CD4-positive, alpha-beta T cell (primary cell): Measurements from ENCODE around the gene IL11. TPM values are rescaled to one million over a fixed set of nuclear protein-coding genes. Genes with fewer than 3 reads are reported as not detected.
A peak's percentile ranks its signal among the peaks of the same experiment; 100 is the strongest.
"Not testable (repeated sequence)": the region's sequence is repeated elsewhere in the genome, so short reads cannot be mapped to it uniquely, and the experiment has no call there.

ENCODE experiments used
- ATAC-seq: fragments of 200-7000 bp; cut with Tn5 transposase; one replicate; pipeline ENCODE4 v1.10.0; 2022; ENCODE audit warnings: mild to moderate bottlenecking; ENCODE audit not compliant: poor library complexity
- CTCF ChIA-PET: fragments of 350-600 bp; sonication (Branson Sonifier 250); formaldehyde crosslinking; loops from one replicate; lab custom pipeline; 2021; ENCODE audit warnings: antibody characterized with exemption, inconsistent platforms; lab: Charles Lee
- POLR2A ChIA-PET: fragments of 350-600 bp; sonication (Branson Sonifier 250); formaldehyde crosslinking; loops from one replicate; lab custom pipeline; 2021; ENCODE audit warnings: antibody characterized with exemption, inconsistent platforms; lab: Charles Lee
- DNase-seq, 14 experiments: peaks; one replicate each; pipeline ENCODE4 v3.0.0-alpha.2; 2013 to 2020; ENCODE audit warnings: mixed read lengths in 2 of 14
- H3K27ac ChIP-seq, 2 donors: one replicate each; pipeline versions ENCODE4 v1.5.1 to v1.7.0; 2013; ENCODE audit warnings: low read length in 2 of 2, low read depth in 1 of 2, mild to moderate bottlenecking in 1 of 2
- H3K27me3 ChIP-seq, 2 experiments: 1 replicate in 1 of 2; 2 replicates in 1 of 2; pipeline versions ENCODE4 v1.6.1 to v1.7.0; 2013; ENCODE audit warnings: low read length in 2 of 2, control low read depth in 1 of 2, mild to moderate bottlenecking in 1 of 2, moderate library complexity in 1 of 2; ENCODE audit not compliant: insufficient read depth in 2 of 2, control insufficient read depth in 1 of 2
- H3K36me3 ChIP-seq: one replicate; pipeline ENCODE4 v1.6.1; 2013; ENCODE audit warnings: low read length, control low read depth; ENCODE audit not compliant: insufficient read depth
- H3K4me1 ChIP-seq: one replicate; pipeline ENCODE4 v1.6.1; 2013; ENCODE audit warnings: low read length, control low read depth; ENCODE audit not compliant: insufficient read depth
- H3K4me3 ChIP-seq: one replicate; pipeline ENCODE4 v1.5.1; 2013; ENCODE audit warnings: mild to moderate bottlenecking, low read length, moderate library complexity
- H3K9me3 ChIP-seq, 2 experiments: 1 replicate in 1 of 2; 2 replicates in 1 of 2; pipeline versions ENCODE4 v1.6.1 to v1.7.0; 2013; ENCODE audit warnings: low read length in 2 of 2, mild to moderate bottlenecking in 2 of 2, control low read depth in 1 of 2, moderate library complexity in 1 of 2; ENCODE audit not compliant: control insufficient read depth in 1 of 2, insufficient read depth in 1 of 2
- H3K27ac Mint-ChIP-seq: one replicate; pipeline ENCODE4 v1.8.0; 2020; ENCODE audit warnings: mixed read lengths
- H3K27me3 Mint-ChIP-seq: one replicate; pipeline ENCODE4 v1.8.0; 2021; ENCODE audit warnings: mixed read lengths
- H3K36me3 Mint-ChIP-seq: one replicate; pipeline ENCODE4 v1.8.0; 2021; ENCODE audit warnings: low read depth, mixed read lengths
- H3K4me1 Mint-ChIP-seq: one replicate; pipeline ENCODE4 v1.8.0; 2021; ENCODE audit warnings: low read depth, mixed read lengths
- H3K4me3 Mint-ChIP-seq: one replicate; pipeline ENCODE4 v1.8.0; 2020; ENCODE audit warnings: mild to moderate bottlenecking, mixed read lengths
- H3K9me3 Mint-ChIP-seq: one replicate; pipeline ENCODE4 v1.8.0; 2020; ENCODE audit warnings: mixed read lengths
- CTCF ChIP-seq: fragments of 200-600 bp; IDR thresholded peaks from one replicate; pipeline ENCODE4 v1.8.0; 2022; ENCODE audit warnings: antibody characterized with exemption, mild to moderate bottlenecking
- intact Hi-C, 2 experiments: fragments of 100-400 bp; cut with DNase I in 1 of 2; cut with micrococcal nuclease in 1 of 2; formaldehyde crosslinking; loops; one replicate each; pipeline versions ENCODE4 v1.15.1 to v1.9.0; 2023 to 2025; cut with DNase I, micrococcal nuclease
- total RNA-seq, 174 experiments: library from RNA in 2 of 174; stranded (reverse) in 2 of 174; gene quantifications; one replicate each; pipeline ENCODE4 v1.2.3 and lab custom pipeline; 2021 to 2026

IL11 gene
- total RNA-seq, 2 experiments from 2014 or later, result 0.22 to 0.92 TPM

GRCh38 chr19:55336101-55336500 lies 34.2 kb downstream of the IL11 start:
- H3K27me3 Mint-ChIP-seq, result peaks cover 28% of the 10 kb centered on the region
- CTCF ChIA-PET, result interaction anchor here (3.5 kb wide), 1 partner anchor 35 kb away, joined by 21 read pairs; no protein-coding TSS in a partner anchor
- H3K9me3 ChIP-seq, result no peaks in the 10 kb centered on the region
- H3K36me3 Mint-ChIP-seq, result peaks cover 16% of the 10 kb centered on the region
- H3K4me1 Mint-ChIP-seq, result peaks cover 21% of the 10 kb centered on the region
- H3K4me3 Mint-ChIP-seq, result peak overlapping the region; percentile 4
- H3K27ac ChIP-seq, result no peak overlapping the region
- no peak for ATAC-seq
- H3K27ac Mint-ChIP-seq, result peak overlapping the region; percentile 99
- intact Hi-C loops, result loop anchor here in 1 of 2 experiments (5.0 kb wide), 1 partner anchor 71 kb away; the partner anchor contains the start of gene UBE2S
- TF ChIP-seq CTCF, result no peak
- no peak for DNase-seq
- H3K9me3 Mint-ChIP-seq, result no peaks in the 10 kb centered on the region
- H3K4me3 ChIP-seq, result no peak overlapping the region
- peaks cover 26% of the 10 kb centered on the region for H3K4me1 ChIP-seq
- H3K36me3 ChIP-seq, result no peaks in the 10 kb centered on the region
- H3K27me3 ChIP-seq, result peaks cover 4 to 6% of the 10 kb centered on the region in 2 experiments
- POLR2A ChIA-PET, result no interaction called here

GRCh38 chr19:55333870-55334269 lies 36.4 kb downstream of the IL11 start:
- POLR2A ChIA-PET, result no interaction called here
- intact Hi-C loops, result no loop called here
- Mint-ChIP-seq H3K9me3 (no peaks in the 10 kb centered on the region), H3K4me3 (no peak overlapping the region), H3K36me3 (peaks cover 6% of the 10 kb centered on the region), H3K27me3 (peaks cover 29% of the 10 kb centered on the region), H3K4me1 (peaks cover 7% of the 10 kb centered on the region), H3K27ac (no peak overlapping the region)
- no peak overlapping the region for H3K4me3 ChIP-seq
- peaks cover 9% of the 10 kb centered on the region for H3K4me1 ChIP-seq
- H3K27ac ChIP-seq, result no peak overlapping the region
- no peaks in the 10 kb centered on the region for H3K9me3 ChIP-seq
- CTCF ChIA-PET, result no interaction called here
- H3K36me3 ChIP-seq, result no peaks in the 10 kb centered on the region
- peaks cover 0 to 6% of the 10 kb centered on the region in 2 experiments for H3K27me3 ChIP-seq
- no peak for TF ChIP-seq CTCF
- no peak for ATAC-seq
- no peak for DNase-seq

- CTCF ChIA-PET, H3K27ac Mint-ChIP-seq, ATAC-seq, H3K4me3 ChIP-seq, H3K9me3 Mint-ChIP-seq, DNase-seq, H3K36me3 ChIP-seq, H3K36me3 Mint-ChIP-seq, H3K4me1 Mint-ChIP-seq, H3K27ac ChIP-seq, POLR2A ChIA-PET, H3K4me1 ChIP-seq, intact Hi-C loops, H3K9me3 ChIP-seq, H3K27me3 ChIP-seq, H3K4me3 Mint-ChIP-seq: not testable (repeated sequence)
- peaks cover 15% of the 10 kb centered on the region for H3K27me3 Mint-ChIP-seq
Observed at GRCh38 chr19:55329791-55330190, 40.5 kb downstream of the IL11 start.

DNA sequence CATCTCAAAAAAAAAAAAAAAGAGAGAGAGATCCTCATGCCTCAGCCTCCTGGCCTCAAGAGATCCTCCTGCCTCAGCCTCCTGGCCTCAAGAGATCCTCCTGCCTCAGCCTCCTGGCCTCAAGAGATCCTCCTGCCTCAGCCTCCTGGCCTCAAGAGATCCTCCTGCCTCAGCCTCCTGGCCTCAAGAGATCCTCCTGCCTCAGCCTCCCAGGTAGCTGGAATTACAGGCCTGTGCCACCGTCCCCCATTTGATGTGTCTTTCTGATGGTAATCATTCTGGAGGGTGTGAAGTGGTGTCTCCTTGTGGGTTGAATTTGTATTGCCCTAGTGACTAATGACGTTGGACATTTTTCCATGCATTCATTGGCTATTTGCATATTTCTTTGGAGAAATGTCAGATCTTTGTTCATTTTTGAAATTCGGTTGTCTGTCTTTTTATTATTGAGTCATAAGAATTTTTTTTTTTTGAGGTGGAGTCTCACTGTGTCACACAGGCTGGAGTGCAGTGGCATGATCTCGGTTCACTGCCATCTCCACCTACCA lies 41.4 kb downstream of the IL11 start:
- ATAC-seq, H3K9me3 ChIP-seq, H3K36me3 Mint-ChIP-seq, intact Hi-C loops, H3K36me3 ChIP-seq, H3K4me1 Mint-ChIP-seq, H3K27ac Mint-ChIP-seq, H3K4me3 ChIP-seq, H3K27ac ChIP-seq, CTCF ChIA-PET, H3K4me3 Mint-ChIP-seq, H3K4me1 ChIP-seq, POLR2A ChIA-PET, H3K9me3 Mint-ChIP-seq, H3K27me3 ChIP-seq: not testable (repeated sequence)
- peaks cover 12% of the 10 kb centered on the region for H3K27me3 Mint-ChIP-seq
- DNase-seq, result peak in 3 of 14 experiments; percentile 20 to 42 (median 36)
